GM15510 (cell line): ENCODE measurements around the gene PLAAT1.

Source experiments
- POLR2A ChIP-seq: IDR thresholded peaks from 3 replicates; pipeline ENCODE4 v1.6.1; 2011; ENCODE audit warnings: borderline replicate concordance; ENCODE audit not compliant: insufficient read length; ENCODE audit errors: extremely low read depth

PLAAT1 gene

GRCh38 chr3:193240850-193241706, at the start of gene PLAAT1:
Gene PLAAT1 (plus strand): TSS chr3:193241222. CDS start chr3:193255651, 14,429 bp downstream.
- no peak for TF ChIP-seq POLR2A

DNA sequence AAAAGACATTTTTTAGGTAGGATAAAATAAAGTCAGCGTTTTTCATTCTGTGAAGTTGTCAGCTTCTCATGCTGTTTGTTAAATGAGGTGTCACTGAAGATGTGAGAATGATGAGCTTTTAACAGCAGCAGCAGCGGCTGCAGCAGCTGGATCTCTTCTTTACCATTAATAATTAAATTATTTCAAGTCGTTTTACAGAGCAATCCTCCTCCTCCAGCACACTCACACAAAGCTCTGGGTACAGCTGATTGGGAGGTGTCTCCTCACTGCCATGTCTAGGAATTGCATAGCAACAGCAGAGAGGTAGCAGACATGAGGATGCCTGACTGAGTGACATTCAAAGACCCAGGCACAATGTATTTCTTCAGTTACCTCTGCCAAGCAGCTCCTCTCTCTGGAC, 46.7 kb upstream of the PLAAT1 start:
- no peak for TF ChIP-seq POLR2A

GRCh38 chr3:193196746-193197145, 44.3 kb upstream of the PLAAT1 start:
- no peak for TF ChIP-seq POLR2A

DNA sequence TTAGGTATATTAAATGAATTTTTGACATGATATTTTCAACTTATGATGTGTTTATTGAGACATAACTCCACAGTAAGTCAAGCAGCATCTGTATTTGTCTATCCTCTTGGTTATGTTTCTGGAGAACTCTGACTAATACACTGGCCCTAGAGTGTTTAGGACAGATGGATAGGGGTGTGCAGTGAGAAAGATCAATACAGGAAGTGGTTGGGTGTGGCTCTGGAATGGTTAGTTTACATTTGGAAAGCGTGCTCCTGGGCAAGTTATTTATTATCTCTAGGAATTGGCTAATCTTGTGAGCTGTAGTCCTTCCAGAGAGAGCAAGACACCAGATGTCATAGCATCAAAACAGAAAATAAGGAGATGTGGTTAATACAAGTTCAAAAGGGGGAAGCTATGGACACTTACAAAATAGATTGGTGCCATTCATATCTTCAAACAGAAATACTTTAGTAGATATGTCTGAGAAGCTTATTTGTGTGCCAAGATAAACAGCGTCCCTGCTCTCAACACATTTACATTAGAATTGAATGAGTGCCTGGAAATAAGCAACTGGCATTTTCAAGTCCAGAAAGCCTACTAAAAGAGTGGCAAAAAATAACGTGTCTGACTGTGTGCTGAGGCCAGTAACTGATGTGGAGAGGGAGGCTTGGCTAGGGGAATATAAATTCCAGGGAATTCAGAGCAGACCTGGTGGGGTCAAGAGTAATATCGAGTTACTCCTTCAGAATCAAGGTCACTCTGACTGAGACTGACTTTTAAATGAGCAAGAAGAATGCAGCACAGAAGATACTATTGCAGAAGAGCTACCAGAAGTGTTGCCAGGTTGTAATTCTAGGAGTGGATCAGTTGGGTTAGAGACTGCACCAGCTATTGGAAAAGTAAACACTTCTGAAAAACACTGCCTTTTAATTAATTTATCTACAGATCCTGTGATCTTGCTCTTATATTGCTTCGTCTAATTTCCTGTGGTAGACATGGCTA, 33.4 kb upstream of the PLAAT1 start:
- no peak for TF ChIP-seq POLR2A

- no peak for TF ChIP-seq POLR2A
Measured at GRCh38 chr3:193210618-193211017, 30.4 kb upstream of the PLAAT1 start.

GRCh38 chr3:193211173-193211572, 29.8 kb upstream of the PLAAT1 start:
- TF ChIP-seq POLR2A, result no peak

- TF ChIP-seq POLR2A, result no peak
Measured at GRCh38 chr3:193211984-193212383, 29.0 kb upstream of the PLAAT1 start.

DNA sequence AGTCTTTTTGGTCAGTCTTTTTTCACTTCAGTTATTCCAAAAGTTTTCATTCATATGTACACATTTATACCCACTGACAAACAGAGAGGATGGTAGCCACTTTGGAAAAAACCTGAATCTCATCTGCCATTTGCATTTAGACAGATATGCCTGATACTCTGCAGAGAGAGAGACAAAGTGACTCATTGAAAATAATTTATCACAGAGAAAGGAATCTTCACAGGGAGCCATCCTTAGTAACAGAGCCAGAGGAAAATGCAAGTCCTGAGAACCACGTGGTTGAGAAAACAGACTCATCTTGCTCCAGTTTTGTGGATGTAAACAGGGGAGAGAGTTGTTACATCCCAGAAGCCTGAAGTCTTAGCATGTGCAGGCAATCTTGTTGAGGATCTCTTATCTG, 28.2 kb upstream of the PLAAT1 start:
- TF ChIP-seq POLR2A, result no peak

DNA sequence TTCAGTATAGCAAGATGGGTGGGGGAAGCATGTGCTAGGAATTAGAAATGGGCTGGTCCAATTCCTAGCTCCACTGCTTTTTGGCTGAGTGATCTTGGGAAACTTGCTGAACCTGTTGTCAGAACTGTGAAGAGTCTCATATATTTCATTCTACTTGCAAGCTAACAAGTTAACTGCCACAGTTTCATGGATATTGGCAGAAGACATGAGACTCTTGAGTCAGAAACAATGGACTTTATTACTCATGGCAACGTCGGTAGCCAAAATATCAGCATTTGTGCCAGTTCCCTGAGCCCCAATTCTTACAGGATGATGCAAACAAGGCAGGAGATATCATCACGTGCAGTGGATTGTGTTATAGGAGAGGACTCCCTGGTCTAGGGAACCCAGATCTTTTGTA, 26.6 kb upstream of the PLAAT1 start:
- TF ChIP-seq POLR2A, result no peak

- no peak for TF ChIP-seq POLR2A
Measured at GRCh38 chr3:193225302-193226125, 15.5 kb upstream of the PLAAT1 start.

GRCh38 chr3:193228206-193228605, 12.8 kb upstream of the PLAAT1 start:
- no peak for TF ChIP-seq POLR2A

GRCh38 chr3:193229851-193230420, 11.1 kb upstream of the PLAAT1 start:
- no peak for TF ChIP-seq POLR2A

- TF ChIP-seq POLR2A, result no peak
Measured at GRCh38 chr3:193230610-193231009, 10.4 kb upstream of the PLAAT1 start.

DNA sequence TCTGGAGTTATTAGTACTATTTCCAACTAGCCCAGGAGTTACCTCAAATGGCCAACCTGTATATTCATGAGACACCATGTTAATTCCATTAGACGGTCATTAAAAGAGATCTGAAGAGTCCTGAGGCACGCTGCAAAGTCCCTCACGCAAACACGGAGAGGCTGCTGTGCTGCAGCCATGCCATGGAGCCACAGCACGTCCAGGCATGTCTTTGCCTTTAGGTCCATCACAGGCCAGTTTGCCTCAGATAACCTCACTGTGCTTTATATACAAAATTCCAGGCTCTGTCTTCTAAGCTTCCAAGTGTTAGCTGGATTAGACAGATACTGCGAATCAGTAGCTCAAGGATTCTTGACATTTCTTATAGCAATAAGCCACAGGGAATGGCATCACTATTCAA, 9.8 kb upstream of the PLAAT1 start:
- TF ChIP-seq POLR2A, result no peak
